Measurements from ENCODE around the gene MYZAP.

DNA sequence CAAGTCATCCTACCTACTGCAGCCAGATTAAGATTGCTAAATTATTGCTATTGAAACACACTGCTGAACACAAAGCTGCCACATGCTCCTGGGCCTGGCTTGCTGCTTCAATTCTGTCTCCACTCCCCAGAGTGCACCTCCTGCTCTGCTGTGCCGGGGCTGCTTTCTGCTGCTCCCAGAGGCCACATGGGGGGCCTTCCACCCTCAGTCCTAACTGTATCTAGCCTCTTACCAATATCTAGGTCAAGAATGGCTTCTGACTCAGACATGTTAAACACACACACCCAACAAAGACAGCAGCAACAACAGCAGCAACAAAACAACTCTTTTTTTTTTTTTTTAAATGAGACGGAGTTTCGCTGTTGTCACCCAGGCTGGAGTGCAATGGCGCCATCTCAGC lies 33.0 kb downstream of the MYZAP start:
- TF ChIP-seq POLR2AphosphoS5 (IDR thresholded peaks at IDR 0.05; ENCODE audit: low read depth, low read length) (no peak), TAF1 (IDR thresholded peaks at IDR 0.05; ENCODE audit: borderline replicate concordance, insufficient read depth, low read length) (no peak)
